Measurements from ENCODE around the gene GPR146.
"Not testable (repeated sequence)": the region's sequence is repeated elsewhere in the genome, so short reads cannot be mapped to it uniquely, and the experiment has no call there.

The GPR146 gene

DNA sequence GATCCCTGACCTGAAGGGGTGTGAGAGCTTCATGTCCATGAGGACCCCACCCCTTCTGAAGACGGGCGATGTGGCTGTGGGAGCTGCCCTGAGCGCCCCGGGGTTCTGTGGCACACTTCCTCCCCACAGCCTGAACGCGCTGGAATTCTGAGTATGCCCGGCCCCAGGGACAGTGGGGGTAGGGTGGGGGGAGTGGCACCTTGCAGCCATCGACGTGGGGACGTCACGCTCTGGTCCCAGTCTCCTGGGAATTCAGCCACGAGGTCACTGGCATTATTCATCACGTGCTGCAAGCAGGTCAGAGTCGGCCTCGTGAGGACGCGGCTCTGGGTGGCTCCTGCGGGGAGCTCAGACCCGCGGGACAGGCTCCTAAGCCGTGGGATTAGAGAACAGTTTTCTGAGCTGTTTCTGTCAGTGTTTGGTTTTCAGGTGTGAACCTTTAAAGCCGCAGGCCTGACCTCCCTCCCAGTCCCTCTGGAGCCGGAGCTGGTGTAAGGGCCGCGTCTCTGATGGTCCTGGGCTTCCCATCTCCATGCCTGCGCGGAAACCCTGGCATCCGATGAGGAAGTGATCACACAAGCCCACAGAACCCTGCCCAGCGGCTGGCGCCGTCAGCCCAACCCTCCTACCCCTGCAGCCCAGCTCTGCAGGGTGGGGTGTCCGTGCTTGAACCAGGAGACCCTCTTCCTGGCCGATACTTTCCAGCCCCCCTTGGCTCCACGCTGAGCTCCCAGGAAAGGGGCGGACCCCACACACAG, 16.1 kb downstream of the GPR146 start:
- no peak for DNase-seq

DNA sequence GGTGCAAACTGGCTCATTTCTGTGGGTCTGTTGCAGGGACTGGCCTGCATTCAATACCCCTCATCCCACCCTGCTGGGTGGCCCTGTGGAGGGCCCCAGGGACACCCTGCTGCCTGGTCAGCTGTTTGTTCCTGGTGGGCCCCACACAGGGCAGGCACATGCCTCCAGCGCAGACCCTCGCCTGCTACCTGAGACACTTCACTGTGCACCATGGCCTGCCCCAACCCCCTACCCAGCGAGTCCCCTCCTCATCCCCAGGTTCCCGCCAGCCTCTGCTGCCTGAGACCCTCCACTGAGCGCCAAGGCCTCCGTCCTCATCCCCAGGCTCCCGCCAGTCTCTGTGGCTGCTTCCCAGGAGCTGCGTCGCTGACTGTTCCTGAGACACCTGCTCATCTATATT, 16.8 kb downstream of the GPR146 start:
- DNase-seq, result no peak

DNA sequence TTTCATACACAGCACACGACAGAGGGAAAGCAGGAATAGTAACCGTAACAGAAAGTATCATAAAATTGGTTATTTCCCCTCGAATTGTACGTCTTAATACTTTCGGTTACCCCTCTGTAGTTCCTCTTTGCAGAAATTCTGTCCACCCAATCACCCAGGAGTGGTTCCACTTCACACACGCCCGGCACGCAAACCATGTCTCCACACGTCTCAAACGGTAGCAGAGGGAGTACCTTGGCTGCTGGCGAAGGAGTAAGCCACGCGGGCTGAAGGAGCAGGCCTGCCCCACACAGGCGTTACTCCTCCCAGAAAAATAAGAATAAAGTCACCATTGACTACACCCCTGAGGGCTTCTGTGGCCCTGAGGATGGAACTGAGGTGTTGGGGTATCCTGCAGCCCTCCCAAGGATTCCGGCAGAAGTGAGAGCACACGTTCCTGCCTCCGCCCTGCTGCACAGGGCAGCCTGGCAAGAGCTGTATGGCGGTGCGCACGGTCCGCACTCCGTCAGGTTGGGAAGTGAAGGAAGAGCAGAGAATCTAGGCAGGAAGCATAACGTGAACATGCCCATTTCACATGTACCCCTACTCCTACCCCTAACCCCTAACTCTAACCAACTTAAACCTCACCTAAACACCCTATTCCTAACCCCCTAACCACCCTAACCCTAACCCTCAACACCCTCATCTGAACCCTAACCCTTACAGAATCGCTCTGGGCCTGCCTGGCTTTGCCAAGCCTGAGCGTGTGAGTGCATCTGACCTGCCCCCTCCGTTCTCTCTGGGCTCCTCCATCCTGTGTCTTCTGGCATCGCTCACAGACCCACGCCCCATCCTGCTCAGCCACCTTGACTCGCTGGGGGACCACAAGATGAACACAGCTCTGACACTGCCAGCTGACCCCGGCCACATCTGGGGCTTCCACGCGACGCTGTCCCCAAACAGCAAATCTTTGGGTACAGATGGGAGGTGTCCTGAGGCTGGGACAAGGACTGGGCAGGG, 18.2 kb downstream of the GPR146 start:
- no peak for DNase-seq

DNA sequence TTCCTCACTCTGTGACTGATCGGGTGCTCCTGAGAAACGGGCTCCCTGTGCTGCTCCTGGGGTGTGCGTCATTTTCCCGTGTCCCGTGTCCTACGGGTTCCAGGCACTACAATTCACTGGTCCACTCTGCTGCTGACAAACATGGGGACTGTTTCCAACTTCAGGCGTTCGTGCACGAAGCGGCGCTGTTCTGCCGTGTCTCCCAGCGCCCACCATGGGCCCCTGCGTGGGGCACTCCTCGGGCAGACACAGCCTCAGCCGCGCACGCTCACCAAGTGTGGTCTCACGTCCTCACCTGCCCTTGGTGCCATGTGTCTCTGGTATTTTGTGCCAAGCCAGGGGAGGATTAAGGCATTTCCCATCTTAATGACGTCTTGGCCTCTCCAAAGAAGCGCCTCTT, 19.0 kb downstream of the GPR146 start:
- no peak for DNase-seq

DNA sequence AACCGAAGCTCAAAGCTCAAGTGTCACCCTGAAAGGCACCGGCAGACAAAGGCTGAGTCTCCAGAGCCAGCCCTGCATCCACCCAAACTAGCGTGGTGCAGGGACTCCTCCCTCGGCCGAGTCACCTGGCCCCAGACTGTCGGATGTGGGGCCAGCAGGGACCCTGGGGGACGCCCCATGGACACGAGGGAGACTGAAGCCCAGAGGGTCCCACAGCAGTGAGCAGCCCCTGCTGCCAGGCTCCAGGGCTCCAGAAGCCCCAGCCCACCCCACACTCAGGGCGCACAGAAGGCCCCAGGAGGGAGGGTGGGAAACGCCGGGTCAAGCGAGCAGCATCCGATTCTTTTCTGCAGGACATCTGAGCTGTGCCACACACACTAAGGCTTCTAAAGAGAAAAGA, 20.2 kb downstream of the GPR146 start:
- DNase-seq, result no peak

DNA sequence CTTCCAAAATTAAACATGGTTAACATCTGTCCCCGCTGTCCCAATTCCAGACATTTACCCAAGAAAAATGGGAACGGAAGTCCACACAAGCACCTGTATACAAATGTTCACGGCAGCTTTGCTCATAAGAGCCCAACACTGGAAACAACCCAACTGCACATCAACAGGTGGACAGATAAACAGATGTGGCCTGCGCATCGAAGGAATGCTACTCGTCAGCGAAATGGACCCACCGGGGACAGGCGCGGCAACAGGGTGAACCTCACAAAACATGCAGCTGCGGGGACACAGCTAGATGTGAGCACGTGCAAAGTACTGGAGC, 20.9 kb downstream of the GPR146 start:
- no peak for DNase-seq

DNA sequence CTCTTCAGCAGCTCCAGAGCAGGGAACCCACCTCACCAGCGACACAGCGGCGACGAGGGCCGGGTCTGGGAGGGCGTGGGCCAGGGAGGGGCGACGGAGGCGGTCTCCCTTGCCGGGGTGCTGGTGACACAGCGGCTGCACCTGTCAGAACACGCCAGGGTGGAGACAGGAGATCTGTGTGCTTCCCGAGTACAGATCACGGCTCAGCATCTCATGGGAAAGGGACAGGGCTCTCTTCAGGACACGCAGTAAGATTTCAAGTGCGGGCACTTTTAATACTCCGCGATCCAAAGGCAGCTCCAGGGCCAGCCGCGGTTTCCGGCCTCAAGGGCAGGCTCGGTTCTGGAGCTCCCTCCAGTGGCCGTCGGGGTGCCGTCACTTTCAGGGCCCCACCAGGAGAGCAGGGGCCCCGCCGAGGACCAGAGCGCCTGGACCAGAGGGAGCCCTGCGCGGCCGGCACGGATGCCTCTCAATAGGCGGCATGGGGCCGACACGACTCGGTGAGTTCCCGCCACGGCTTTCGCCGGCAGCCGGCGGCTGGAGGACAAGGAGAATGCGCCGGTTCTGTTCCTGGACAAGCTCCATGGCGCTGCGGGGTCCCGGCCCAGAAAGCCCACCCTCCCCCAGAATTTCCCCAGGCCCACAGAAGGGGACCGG, 21.4 kb downstream of the GPR146 start:
- peak; percentile 29 for DNase-seq

DNA sequence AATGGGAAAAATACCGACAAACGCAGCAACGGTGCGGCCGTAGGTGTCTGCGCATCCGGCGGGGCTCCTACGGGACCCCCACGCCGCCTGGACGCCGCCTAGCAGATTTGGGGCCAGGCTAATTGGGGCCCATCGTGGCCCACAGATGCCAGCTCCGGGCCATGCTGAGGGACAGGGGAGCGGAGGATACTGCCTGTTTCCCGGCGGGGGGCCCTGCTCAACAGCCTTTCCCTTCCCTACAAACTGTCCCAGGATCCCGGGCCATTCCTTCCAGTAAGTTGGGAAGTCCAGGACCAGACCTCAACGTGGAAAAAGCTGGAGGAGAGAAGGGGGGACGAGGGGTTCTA, 21.9 kb downstream of the GPR146 start:
- DNase-seq, result no peak

DNA sequence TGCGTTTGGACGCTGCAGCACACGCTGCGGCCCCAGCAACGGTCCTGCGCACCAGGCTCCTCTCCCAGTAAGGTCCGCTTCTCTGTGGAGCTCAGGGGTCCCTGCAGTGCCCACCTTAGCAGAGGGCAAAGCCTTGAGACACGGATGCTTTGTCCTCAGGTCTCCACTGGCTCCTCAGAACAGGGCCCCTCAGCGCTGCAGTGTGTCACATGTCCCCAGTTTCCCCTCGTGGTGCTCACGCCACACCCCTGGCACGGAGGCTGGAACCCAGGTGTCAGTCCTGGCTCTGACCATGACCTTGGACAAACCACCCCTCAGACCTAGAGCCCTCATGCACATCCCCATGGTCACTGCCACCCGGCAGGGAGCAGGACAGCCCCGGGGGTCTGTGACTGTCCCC, 23.7 kb downstream of the GPR146 start:
- no peak for DNase-seq

DNA sequence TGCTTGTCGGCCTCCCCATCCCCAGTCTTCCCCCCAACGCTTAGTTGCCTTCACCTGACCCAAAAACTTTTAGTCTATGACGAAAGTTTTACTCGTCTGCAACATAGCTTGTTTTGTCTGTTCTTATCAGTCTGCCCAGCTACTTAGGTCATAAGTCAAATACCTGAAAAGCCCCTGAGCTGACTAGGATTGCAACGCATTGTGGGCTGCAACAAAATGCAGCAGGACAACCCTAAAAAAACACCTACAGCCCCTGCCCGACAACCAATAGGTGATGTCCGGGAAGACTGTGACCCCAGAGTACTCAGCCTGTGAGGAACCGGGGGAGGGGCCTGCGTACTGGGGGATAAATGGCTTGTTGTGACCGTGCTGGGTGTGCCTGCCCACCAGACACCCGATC, 24.3 kb downstream of the GPR146 start:
- DNase-seq, result no peak

DNA sequence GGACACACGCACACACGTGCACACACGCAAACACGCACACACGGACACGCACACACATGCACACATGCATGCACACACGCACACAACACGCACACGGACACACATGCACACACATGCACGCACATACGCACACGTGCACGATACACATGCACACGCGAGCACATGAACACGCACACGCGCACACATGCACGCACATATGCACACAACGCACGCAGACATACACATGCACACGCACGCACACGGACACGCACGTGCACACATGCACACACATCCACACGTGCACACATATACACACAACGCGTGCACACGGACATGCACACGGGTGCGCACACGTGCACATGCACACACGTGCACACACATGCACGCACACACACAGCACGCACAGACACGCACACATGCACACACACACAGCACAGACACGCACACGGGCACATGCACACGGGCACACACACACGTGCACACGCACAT, 26.2 kb downstream of the GPR146 start:
- DNase-seq, result no peak

DNA sequence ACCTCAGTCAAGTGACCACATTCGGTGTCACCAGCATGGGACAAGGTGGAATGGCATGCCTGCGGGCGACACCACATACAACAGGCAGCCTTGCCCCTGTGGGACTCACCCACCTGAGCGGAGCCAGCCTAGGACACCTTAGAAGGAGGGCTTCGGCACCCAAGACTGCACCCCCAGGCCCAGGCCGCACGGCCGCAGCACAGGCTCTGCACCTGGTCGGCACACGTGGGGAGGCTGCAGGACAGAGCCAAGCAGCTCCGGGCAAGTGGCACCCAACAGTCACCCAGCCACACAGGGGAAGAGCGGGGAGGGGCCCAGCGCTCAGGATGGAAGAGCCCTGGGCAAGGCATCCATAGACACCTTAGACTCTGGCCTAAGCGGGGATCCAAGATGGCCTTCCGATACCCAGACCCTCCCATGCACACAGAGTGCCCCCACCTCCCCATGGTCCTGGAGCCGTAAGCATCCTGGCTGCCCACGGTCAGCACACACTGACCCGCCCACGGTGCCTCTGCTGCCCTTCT, 27.4 kb downstream of the GPR146 start:
- DNase-seq, result no peak

DNA sequence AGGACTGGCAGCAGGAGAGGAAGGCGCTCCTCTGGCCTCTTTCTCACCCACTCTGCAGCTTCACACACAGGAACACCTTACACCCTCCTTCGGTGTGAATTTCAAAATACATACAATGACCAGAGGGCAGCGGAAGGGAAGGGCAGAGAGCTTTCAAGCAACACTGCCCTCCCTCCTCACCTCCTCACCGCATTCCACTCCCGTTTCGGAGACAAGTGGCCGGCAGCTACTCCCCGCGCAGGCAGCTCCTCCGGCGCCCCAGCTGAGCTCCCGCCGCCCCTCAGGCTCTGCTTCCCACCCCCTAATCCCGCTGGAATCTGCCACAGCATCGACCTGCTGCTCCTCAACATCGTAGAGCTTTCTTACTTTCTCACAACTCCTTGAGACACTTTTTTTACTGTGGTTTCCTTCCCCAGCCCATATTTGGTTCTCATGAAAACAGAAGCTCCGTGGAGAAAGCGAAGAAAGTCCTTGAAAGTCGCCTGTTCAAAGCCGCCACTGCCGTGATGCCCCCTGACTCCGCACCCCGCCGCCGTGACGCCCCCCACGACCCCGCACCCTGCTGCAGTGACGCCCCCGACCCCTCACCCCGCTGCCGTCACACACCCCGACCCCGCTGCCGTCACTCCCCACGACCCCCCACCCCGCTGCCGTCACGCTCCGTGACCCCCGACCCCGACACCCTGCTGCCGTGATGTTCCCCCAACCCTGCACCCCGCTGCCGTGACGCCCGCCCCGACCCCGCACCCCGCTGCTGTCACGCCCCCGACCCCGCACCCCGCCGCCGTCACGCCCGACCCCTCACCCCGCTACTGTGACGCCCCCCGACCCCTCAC, 29.0 kb downstream of the GPR146 start:
- no peak for DNase-seq

DNA sequence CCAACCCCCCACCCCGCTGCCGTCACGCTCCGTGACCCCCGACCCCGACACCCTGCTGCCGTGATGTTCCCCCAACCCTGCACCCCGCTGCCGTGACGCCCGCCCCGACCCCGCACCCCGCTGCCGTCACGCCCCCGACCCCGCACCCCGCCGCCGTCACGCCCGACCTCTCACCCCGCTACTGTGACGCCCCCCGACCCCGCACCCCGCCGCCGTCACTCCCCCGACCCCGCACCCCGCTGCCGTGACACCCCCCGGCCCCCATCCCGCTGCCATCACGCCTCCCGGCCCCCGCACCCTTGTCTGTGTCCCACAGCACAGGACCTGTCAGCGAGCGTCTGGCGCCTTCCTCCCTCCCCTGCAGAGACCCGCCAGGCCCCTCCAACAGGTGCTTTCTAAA, 29.7 kb downstream of the GPR146 start:
- not testable (repeated sequence) for DNase-seq

DNA sequence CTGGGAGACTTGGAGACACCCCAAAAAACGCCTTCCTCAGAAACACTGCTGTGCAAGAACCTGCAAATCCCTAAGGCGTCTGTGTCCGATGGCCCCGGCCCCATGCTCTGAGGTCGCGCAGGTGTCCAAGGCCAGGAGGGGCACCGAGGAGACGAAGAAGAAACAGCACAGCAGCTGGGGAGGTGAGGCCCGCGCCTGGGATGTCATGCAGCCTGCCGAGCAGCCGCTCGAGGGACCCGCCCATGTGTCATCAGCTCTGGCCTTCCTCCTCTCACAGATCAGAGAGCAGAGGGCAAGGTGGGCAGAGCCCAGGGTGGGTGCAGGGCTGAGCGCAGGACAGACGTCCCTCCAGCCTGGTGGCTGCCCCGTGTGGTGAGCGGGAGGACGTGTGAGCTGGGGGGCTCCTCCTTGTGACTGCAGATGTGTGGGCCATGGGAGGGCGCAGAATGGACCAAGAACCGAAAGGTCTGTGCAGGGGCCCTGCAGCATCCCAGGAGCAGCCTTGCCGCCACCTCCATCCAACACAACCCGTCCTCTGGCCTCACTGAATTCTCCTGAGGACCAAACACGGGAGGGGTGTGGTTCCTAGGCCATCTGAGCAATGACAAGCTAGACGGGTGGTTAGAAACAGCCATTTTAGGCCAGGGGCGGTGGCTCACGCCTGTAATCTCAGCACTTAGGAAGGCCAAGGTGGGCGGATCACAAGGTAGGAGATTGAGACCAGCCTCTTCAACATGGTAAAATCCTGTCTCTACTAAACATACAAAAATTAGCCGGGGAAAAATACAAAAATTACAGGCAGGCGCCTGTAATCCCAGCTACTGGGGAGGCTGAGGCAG, 30.5 kb downstream of the GPR146 start:
- no peak for DNase-seq

DNA sequence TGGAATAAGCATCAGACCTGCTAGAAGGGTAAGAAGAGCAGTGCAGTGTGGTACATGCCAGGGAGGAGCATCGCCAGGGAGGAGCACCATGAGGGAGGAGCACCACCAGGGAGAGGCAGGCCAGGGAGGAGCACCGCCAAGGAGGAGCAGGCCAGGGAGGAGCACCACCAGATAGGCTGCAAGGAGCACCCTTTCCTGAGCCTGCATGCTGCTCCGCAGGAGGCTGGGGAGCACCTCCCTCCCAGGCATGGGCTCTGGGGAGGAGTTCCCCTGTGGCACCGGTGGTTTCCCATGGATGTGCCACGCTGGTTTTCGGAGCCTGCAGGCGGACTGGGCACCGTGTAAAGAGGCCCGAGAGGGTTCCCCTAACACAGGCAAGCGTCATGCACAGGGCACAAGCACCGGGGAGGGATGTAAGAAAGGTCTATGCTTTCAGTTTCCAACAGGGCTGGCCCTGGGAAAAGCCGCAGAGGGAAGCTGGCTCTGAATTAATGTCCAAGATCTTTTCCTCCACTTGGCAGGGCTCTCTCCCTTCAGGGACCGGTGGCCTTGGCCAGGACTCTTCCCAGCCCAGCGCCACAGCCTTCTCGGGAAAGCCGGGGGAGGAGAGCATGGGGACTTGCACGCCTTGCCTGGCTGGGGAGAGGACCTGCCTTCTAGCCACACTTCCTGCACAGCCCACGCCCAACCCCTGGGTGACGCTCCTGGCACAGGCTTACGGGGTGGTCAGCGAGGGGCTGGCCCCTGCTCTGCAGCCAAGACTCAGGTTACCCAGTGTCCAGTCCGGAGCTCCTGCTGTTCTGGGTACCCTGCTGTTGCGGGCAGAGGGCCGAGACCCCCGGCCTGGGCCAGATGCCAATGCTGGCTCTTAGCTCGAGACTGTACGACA, 32.1 kb downstream of the GPR146 start:
- no peak for DNase-seq

DNA sequence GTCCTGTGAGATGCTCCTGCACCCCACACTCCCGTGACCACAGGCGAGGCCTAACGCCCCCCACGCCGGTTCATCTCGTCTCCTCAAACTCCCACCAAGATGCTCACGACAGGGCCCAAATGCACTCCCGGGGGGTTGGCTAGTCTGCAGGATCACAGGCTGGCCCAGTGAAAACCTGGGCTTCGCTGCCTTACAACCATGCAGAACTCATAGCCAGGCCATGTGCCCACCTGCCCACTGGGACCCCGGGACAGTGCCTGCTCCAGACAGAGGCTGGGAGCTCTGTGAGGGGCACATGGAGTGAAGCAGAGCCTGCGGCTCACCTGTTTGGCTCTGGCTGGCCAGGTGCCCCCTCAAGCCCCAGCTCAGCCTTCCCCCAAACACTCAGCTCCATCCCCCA, 34.2 kb downstream of the GPR146 start:
- no peak for DNase-seq

DNA sequence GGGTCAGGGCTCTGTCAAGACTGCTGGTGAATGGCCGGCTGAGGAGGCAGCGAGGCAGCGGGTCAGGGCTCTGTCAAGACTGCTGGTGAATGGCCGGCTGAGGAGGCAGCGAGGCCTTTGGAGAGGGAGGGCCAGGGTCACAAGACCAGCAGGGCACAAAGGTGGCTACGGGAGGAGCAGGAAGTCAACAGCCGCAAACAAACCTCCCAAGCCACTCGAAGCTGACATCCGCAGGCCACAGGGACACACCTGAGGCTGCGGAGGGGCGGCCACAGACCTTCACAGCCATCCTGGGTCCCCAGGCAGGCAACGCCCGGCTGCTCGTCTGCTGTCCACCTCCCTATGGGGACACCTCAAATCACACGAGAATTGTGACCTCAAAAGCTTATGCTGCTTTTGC, 34.6 kb downstream of the GPR146 start:
- DNase-seq, result no peak

DNA sequence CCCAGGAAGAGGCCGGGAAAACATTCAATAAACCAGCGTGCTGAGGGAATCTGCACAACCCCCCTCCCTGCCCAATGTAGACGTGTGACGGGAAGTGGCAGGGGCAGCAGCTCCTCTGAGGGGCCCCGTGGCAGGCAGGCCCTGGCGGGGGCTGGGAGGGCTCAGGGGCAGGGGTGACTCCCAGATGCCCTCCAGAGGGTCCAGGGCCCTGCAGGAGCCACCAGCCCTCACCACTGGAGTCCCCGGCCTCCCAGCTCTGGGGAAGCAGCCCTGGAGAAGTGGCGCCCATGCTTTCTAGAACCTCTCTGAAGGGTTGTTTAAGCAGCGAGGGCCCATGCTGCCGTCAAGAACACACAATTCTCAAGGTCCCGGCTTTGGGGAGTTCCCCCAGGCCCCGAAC, 35.2 kb downstream of the GPR146 start:
- no peak for DNase-seq

DNA sequence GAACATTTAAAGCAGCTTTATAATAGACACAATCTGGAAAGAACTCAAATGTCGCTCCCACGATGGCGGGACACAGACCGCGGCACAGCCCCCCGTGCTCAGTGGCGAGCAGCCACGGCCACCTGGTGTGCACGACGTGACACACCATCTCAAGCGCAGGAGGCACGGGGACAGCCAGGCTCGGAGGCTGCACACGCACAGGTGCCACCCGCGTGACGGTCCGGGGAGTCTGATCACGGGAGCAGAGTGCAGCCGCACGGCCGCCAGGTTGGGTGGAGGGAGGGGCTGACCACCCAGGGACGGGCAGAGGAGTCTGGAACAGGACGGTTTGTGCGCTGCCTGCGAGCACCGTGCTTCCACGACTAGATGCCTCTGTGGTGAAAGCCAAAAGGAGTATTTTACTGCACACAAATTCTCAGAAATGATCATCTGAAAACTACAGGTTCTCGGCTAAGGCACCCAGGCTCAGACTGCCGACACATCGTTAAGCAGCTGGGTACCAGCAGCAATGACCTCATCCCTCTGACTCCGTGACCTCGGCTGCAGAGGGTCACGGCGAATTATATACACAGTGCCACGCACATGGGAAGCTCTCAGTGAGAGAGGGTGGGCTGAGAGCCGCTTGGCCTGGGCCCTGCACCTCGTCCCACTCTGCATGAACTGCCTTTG, 36.0 kb downstream of the GPR146 start:
- DNase-seq, result no peak

All from NCI-H345 (cell line).